Activated naive CD8-positive, alpha-beta T cell treated with anti-CD3 and anti-CD28 coated beads, Interleukin-2, amount 10 ng/mL, durations not matched to agents 7 days and 5 days (primary cell): ENCODE results near the gene MAGEA2B. TPM values are rescaled to one million over a fixed set of nuclear protein-coding genes. Genes with fewer than 3 reads are reported as not detected.
"Not testable (repeated sequence)": the region's sequence is repeated elsewhere in the genome, so short reads cannot be mapped to it uniquely, and the experiment has no call there.

Experiments
- ATAC-seq: fragments of 150-1000 bp; cut with Tn5 transposase; one replicate; pipeline ENCODE4 v1.10.0; 2021; ENCODE audit warnings: low read depth, moderate library complexity
- POLR2A ChIA-PET: fragments of 350-600 bp; sonication (Branson Sonifier 250); formaldehyde crosslinking; loops from one replicate; lab custom pipeline; 2021; ENCODE audit warnings: antibody characterized with exemption; lab: Charles Lee
- DNase-seq: peaks from one replicate; pipeline ENCODE4 v3.0.0; 2021
- H3K27ac Mint-ChIP-seq: one replicate; pipeline ENCODE4 v1.8.0; 2022; ENCODE audit warnings: mild to moderate bottlenecking, mixed read lengths
- H3K27me3 Mint-ChIP-seq: one replicate; pipeline ENCODE4 v1.8.0; 2022; ENCODE audit warnings: mild to moderate bottlenecking, moderate library complexity, mixed read lengths
- H3K36me3 Mint-ChIP-seq: one replicate; pipeline ENCODE4 v1.8.0; 2021; ENCODE audit warnings: mild to moderate bottlenecking, mixed read lengths
- H3K4me1 Mint-ChIP-seq: one replicate; pipeline ENCODE4 v1.8.0; 2021; ENCODE audit warnings: mixed read lengths
- H3K4me3 Mint-ChIP-seq: one replicate; pipeline ENCODE4 v1.8.0; 2022; ENCODE audit warnings: mild to moderate bottlenecking, moderate library complexity, mixed read lengths
- H3K9me3 Mint-ChIP-seq: one replicate; pipeline ENCODE4 v1.8.0; 2021; ENCODE audit warnings: mixed read lengths
- total RNA-seq, 2 experiments: library from RNA; stranded (reverse); gene quantifications; one replicate each; pipeline ENCODE4 v1.2.3, GENCODE V29; 2021

MAGEA2B gene, protein sequence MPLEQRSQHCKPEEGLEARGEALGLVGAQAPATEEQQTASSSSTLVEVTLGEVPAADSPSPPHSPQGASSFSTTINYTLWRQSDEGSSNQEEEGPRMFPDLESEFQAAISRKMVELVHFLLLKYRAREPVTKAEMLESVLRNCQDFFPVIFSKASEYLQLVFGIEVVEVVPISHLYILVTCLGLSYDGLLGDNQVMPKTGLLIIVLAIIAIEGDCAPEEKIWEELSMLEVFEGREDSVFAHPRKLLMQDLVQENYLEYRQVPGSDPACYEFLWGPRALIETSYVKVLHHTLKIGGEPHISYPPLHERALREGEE
- total RNA-seq: not detected

- H3K9me3 Mint-ChIP-seq, H3K4me1 Mint-ChIP-seq, H3K36me3 Mint-ChIP-seq, H3K27me3 Mint-ChIP-seq, H3K4me3 Mint-ChIP-seq, DNase-seq, ATAC-seq, POLR2A ChIA-PET, H3K27ac Mint-ChIP-seq: not testable (repeated sequence)
Observed at GRCh38 chrX:152713815-152714787, at the start of gene MAGEA2B. TSS of gene MAGEA2B (plus strand) at chrX:152714628. CDS start at chrX:152717107, 2,479 bp downstream.

GRCh38 chrX:152674135-152674534 is 40.3 kb upstream of the MAGEA2B start:
- no peak for DNase-seq
- POLR2A ChIA-PET: no interaction called here
- no peak for ATAC-seq
- Mint-ChIP-seq H3K27me3 (peaks cover 2% of the 10 kb centered on the region), H3K27ac (no peak overlapping the region), H3K36me3 (no peaks in the 10 kb centered on the region), H3K4me1 (no peaks in the 10 kb centered on the region), H3K9me3 (no peaks in the 10 kb centered on the region), H3K4me3 (no peak overlapping the region)

GRCh38 chrX:152674652-152675051 is 39.8 kb upstream of the MAGEA2B start:
- H3K4me1 Mint-ChIP-seq, POLR2A ChIA-PET, H3K9me3 Mint-ChIP-seq, H3K27me3 Mint-ChIP-seq, ATAC-seq, H3K27ac Mint-ChIP-seq, DNase-seq, H3K36me3 Mint-ChIP-seq, H3K4me3 Mint-ChIP-seq: not testable (repeated sequence)

GRCh38 chrX:152681012-152681411 is 33.4 kb upstream of the MAGEA2B start:
- H3K27ac Mint-ChIP-seq, DNase-seq, POLR2A ChIA-PET, H3K4me1 Mint-ChIP-seq, ATAC-seq, H3K9me3 Mint-ChIP-seq, H3K36me3 Mint-ChIP-seq, H3K27me3 Mint-ChIP-seq, H3K4me3 Mint-ChIP-seq: not testable (repeated sequence)

DNA sequence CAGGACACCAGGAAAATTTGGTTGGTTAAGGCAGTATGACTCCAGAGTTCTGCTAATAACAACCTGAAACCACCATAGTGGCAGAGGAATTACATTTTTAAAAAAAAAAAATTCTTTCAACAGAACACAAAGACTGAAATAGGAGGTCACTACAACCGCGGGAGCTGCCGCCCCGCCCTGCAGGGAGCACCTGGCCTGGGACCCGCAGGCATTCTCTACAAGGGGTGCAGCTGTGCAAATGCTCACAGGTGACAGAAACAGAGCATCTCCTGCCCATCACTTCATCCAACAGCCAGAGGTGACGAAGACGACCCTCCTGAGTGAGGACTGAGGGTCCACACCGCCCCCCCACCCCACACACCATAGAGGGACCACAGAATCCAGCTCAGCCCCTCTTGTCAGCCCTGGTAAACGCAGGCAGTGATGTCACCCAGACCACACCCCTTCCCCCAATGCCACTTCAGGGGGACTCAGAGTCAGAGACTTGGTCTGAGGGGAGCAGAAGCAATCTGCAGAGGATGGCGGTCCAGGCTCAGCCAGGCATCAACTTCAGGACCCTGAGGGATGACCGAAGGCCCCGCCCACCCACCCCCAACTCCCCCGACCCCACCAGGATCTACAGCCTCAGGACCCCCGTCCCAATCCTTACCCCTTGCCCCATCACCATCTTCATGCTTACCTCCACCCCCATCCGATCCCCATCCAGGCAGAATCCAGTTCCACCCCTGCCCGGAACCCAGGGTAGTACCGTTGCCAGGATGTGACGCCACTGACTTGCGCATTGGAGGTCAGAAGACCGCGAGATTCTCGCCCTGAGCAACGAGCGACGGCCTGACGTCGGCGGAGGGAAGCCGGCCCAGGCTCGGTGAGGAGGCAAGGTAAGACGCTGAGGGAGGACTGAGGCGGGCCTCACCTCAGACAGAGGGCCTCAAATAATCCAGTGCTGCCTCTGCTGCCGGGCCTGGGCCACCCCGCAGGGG is 16.2 kb upstream of the MAGEA2B start, which contains the start of gene MAGEA3:
TSS of gene MAGEA3 (plus strand) at position 843 of the 980 bp plus-strand sequence. CDS start 2,039 bp downstream, outside the sequence.
- ATAC-seq, H3K27me3 Mint-ChIP-seq, H3K9me3 Mint-ChIP-seq, H3K4me3 Mint-ChIP-seq, H3K36me3 Mint-ChIP-seq, DNase-seq, H3K4me1 Mint-ChIP-seq, POLR2A ChIA-PET, H3K27ac Mint-ChIP-seq: not testable (repeated sequence)

DNA sequence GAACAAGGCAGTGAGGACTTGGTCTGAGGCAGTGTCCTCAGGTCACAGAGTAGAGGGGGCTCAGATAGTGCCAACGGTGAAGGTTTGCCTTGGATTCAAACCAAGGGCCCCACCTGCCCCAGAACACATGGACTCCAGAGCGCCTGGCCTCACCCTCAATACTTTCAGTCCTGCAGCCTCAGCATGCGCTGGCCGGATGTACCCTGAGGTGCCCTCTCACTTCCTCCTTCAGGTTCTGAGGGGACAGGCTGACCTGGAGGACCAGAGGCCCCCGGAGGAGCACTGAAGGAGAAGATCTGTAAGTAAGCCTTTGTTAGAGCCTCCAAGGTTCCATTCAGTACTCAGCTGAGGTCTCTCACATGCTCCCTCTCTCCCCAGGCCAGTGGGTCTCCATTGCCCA is 14.0 kb upstream of the MAGEA2B start:
- H3K27ac Mint-ChIP-seq, H3K4me3 Mint-ChIP-seq, H3K36me3 Mint-ChIP-seq, H3K9me3 Mint-ChIP-seq, H3K27me3 Mint-ChIP-seq, POLR2A ChIA-PET, DNase-seq, H3K4me1 Mint-ChIP-seq, ATAC-seq: not testable (repeated sequence)

DNA sequence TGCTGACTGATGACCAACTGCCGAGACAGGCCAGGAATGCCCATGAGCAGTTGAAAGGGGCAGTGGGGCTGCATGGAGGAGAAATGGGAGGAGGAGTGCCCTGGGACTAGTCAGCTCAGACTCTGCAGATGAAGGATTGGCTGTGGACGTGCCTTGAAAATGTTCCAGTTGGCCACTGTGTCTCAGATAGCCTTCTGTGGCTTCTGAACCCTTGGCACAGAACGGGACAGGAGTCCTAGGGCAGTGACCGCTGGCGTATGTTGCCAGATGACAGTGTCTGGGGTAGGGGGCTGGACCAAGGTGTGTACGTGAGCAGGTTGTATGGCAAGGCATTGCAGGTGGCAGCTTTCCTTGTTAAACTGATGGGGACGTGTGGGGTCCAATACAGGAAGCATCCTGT is 7.9 kb upstream of the MAGEA2B start:
- ATAC-seq, H3K4me3 Mint-ChIP-seq, H3K27me3 Mint-ChIP-seq, H3K4me1 Mint-ChIP-seq, H3K27ac Mint-ChIP-seq, POLR2A ChIA-PET, DNase-seq, H3K9me3 Mint-ChIP-seq, H3K36me3 Mint-ChIP-seq: not testable (repeated sequence)

GRCh38 chrX:152709173-152709572 is 5.3 kb upstream of the MAGEA2B start, which contains the start of gene CSAG2:
TSS of gene CSAG2 (minus strand) at chrX:152709273. CDS start at chrX:152709112, 161 bp downstream.
- DNase-seq, H3K9me3 Mint-ChIP-seq, H3K4me1 Mint-ChIP-seq, H3K27me3 Mint-ChIP-seq, ATAC-seq, H3K36me3 Mint-ChIP-seq, H3K27ac Mint-ChIP-seq, H3K4me3 Mint-ChIP-seq, POLR2A ChIA-PET: not testable (repeated sequence)

DNA sequence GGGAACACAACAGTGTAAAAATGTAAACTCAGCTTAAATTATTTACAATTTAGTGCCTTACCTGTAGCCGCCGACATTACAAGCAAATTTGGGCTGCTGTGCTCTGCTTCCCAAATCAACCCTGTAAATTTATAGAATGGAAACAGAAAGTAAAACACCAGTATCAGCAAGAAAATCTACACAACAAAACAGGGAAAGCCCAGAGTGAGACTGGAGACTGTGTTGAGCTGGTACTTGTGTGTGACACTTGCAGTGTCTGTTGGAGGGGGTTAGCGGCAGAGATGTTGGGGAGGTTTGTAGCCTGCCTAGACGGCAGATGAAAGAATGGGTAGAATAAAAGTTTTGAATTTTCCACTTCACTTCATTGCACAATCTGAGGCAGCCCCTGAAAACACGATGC is 1.2 kb upstream of the MAGEA2B start:
- H3K36me3 Mint-ChIP-seq, H3K9me3 Mint-ChIP-seq, H3K4me3 Mint-ChIP-seq, POLR2A ChIA-PET, DNase-seq, H3K27me3 Mint-ChIP-seq, H3K4me1 Mint-ChIP-seq, H3K27ac Mint-ChIP-seq, ATAC-seq: not testable (repeated sequence)

DNA sequence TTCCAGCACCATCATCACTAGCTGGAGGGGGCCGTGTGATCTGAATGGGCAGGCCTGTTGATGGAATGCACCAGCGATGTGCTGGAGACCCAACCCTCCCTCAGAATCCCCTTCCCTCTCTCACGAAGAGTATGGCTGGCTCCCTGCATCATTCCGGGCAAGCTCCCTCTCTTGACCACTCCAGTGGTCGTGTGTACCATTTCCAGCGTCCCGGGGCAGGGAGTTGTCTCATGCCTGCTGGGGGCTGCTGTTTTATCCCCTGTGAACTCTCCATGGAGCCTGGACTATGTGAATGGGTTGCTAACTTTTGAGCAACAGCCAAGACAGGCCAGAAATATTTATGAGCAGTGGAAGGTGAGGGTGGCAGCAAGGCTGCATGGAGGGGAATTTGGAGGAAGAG is 11.0 kb downstream of the MAGEA2B start:
- no peaks in the 10 kb centered on the region for H3K36me3 Mint-ChIP-seq
- POLR2A ChIA-PET: no interaction called here
- no peaks in the 10 kb centered on the region for H3K9me3 Mint-ChIP-seq
- no peaks in the 10 kb centered on the region for H3K4me1 Mint-ChIP-seq
- DNase-seq (no peak), ATAC-seq (no peak)
- no peaks in the 10 kb centered on the region for H3K27me3 Mint-ChIP-seq
- no peak overlapping the region for H3K4me3 Mint-ChIP-seq
- H3K27ac Mint-ChIP-seq: no peak overlapping the region

DNA sequence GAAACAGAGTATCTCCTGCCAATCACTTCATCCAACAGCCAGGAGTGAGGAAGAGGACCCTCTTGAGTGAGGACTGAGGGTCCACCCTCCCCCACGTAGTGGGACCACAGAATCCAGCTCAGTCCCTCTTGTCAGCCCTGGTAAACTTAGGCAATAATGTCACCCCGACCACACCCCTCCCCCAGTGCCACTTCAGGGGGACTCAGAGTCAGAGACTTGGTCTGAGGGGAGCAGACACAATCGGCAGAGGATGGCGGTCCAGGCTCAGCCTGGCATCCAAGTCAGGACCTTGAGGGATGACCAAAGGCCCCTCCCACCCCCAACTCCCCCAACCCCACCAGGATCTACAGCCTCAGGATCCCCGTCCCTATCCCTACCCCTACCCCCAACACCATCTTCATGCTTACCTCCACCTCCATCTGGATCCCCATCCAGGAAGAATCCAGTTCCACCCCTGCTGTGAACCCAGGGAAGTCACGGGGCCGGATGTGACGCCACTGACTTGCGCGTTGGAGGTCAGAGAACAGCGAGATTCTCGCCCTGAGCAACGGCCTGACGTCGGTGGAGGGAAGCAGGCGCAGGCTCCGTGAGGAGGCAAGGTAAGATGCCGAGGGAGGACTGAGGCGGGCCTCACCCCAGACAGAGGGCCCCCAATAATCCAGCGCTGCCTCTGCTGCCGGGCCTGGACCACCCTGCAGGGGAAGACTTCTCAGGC is 19.0 kb downstream of the MAGEA2B start, which contains the start of the genes CSAG1 and MAGEA12:
TSS of gene CSAG1 (minus strand) at position 461 of the 715 bp plus-strand sequence. CDS start 1,261 bp downstream, outside the sequence.
TSS of gene MAGEA12 (plus strand) at position 497 of the 715 bp plus-strand sequence. CDS start 2,405 bp downstream, outside the sequence.
- H3K9me3 Mint-ChIP-seq: no peaks in the 10 kb centered on the region
- POLR2A ChIA-PET: no interaction called here
- no peak within 1 kb of the TSS for H3K4me3 Mint-ChIP-seq
- no peak for DNase-seq
- H3K27ac Mint-ChIP-seq: no peak within 1 kb of the TSS
- peaks cover 6% of the 10 kb centered on the region for H3K27me3 Mint-ChIP-seq
- H3K4me1 Mint-ChIP-seq: no peaks in the 10 kb centered on the region
- ATAC-seq: no peak
- no peaks in the 10 kb centered on the region for H3K36me3 Mint-ChIP-seq
